Parathyroid adenoma (tissue), 2 donors: ENCODE results near the gene ERP29.
"Not testable (repeated sequence)": the region's sequence is repeated elsewhere in the genome, so short reads cannot be mapped to it uniquely, and the experiment has no call there.

ENCODE experiments used
- H2AFZ ChIP-seq: fragments of 300-600 bp; sonication (generic); one replicate; pipeline ENCODE4 v1.7.0; 2017; ENCODE audit warnings: antibody characterized with exemption, mild to moderate bottlenecking
- H3K27ac ChIP-seq: fragments of 300-600 bp; sonication (generic); one replicate; pipeline ENCODE4 v1.7.0; 2017
- H3K27me3 ChIP-seq: fragments of 300-600 bp; sonication (generic); one replicate; pipeline ENCODE4 v1.7.0; 2017; ENCODE audit warnings: low read length; ENCODE audit not compliant: control insufficient read depth, insufficient read depth
- H3K36me3 ChIP-seq: fragments of 300-600 bp; sonication (generic); one replicate; pipeline ENCODE4 v1.7.0; 2017; ENCODE audit warnings: low read length; ENCODE audit not compliant: control insufficient read depth, insufficient read depth
- H3K4me1 ChIP-seq: fragments of 300-600 bp; sonication (generic); one replicate; pipeline ENCODE4 v1.7.0; 2017; ENCODE audit warnings: control low read depth
- H3K4me2 ChIP-seq: fragments of 300-600 bp; sonication (generic); one replicate; pipeline ENCODE4 v1.7.0; 2017; ENCODE audit warnings: low read length
- H3K4me3 ChIP-seq: fragments of 300-600 bp; sonication (generic); one replicate; pipeline ENCODE4 v1.7.0; 2017; ENCODE audit warnings: low read depth, low read length
- H3K79me2 ChIP-seq: fragments of 300-600 bp; sonication (generic); one replicate; pipeline ENCODE4 v1.7.0; 2017; ENCODE audit warnings: control low read depth
- H3K9ac ChIP-seq: fragments of 300-600 bp; sonication (generic); one replicate; pipeline ENCODE4 v1.7.0; 2017; ENCODE audit warnings: mild to moderate bottlenecking
- H3K9me3 ChIP-seq: fragments of 300-600 bp; sonication (generic); one replicate; pipeline ENCODE4 v1.7.0; 2017; ENCODE audit warnings: low read length; ENCODE audit not compliant: control insufficient read depth
- TF ChIP-seq, protein P1 (sequence below): fragments of 300-600 bp; sonication (generic); IDR thresholded peaks from one replicate; pipeline ENCODE4 v1.7.0; 2017; ENCODE audit warnings: antibody characterized with exemption, mild to moderate bottlenecking
- donor health status: primary hyperparathyroidism.

The ERP29 gene

DNA sequence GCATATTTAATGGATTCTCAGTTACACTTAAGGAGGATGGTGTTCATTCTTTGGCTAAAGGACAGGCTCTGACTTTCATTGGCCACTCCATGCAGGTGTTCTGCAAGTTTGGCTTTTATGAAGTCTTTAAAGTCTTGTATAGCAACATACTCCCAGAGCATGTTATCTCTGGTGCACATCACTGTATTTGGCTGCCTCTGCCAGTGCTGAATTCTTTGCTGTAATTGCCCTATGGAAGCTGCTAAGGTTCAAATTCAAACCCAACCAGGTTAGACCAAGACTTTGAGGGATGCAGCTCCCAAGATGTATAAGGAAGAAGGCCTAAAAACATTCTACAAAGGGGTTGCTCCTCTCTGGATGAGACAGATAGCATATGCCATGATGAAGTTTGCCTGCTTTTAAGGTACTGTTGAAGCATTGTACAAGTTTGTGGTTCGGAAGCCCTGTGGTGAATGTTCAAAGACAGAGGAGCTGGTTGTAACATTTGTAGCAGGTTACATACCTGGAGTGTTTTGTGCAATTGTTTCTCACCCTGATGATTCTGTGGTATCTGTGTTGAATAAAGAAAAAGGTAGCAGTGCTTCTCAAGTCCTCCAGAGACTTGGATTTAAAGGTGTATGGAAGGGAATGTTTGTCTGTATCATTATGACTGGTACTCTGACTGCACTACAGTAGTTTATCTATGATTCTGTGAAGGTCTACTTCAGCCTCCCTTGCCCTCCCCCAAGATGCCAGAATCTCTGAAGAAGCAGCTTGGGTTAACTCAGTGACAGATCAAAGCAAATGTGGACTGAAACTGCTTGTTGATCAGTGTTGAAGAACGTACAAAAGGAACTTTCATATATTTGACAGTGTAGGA, 19.7 kb upstream of the ERP29 start:
- TF ChIP-seq, protein P1, sequence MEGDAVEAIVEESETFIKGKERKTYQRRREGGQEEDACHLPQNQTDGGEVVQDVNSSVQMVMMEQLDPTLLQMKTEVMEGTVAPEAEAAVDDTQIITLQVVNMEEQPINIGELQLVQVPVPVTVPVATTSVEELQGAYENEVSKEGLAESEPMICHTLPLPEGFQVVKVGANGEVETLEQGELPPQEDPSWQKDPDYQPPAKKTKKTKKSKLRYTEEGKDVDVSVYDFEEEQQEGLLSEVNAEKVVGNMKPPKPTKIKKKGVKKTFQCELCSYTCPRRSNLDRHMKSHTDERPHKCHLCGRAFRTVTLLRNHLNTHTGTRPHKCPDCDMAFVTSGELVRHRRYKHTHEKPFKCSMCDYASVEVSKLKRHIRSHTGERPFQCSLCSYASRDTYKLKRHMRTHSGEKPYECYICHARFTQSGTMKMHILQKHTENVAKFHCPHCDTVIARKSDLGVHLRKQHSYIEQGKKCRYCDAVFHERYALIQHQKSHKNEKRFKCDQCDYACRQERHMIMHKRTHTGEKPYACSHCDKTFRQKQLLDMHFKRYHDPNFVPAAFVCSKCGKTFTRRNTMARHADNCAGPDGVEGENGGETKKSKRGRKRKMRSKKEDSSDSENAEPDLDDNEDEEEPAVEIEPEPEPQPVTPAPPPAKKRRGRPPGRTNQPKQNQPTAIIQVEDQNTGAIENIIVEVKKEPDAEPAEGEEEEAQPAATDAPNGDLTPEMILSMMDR = no peak
- Histone ChIP-seq H3K4me2 (peak overlapping the region; percentile 49), H3K4me1 (peaks cover 15% of the 10 kb centered on the region), H3K36me3 (no peaks in the 10 kb centered on the region), H3K27me3 (no peaks in the 10 kb centered on the region), H2AFZ (peak overlapping the region; percentile 51), H3K79me2 (peaks cover 2% of the 10 kb centered on the region), H3K9me3 (no peaks in the 10 kb centered on the region), H3K27ac (peak overlapping the region; percentile 50), H3K9ac (no peak overlapping the region), H3K4me3 (peak overlapping the region; percentile 44)

DNA sequence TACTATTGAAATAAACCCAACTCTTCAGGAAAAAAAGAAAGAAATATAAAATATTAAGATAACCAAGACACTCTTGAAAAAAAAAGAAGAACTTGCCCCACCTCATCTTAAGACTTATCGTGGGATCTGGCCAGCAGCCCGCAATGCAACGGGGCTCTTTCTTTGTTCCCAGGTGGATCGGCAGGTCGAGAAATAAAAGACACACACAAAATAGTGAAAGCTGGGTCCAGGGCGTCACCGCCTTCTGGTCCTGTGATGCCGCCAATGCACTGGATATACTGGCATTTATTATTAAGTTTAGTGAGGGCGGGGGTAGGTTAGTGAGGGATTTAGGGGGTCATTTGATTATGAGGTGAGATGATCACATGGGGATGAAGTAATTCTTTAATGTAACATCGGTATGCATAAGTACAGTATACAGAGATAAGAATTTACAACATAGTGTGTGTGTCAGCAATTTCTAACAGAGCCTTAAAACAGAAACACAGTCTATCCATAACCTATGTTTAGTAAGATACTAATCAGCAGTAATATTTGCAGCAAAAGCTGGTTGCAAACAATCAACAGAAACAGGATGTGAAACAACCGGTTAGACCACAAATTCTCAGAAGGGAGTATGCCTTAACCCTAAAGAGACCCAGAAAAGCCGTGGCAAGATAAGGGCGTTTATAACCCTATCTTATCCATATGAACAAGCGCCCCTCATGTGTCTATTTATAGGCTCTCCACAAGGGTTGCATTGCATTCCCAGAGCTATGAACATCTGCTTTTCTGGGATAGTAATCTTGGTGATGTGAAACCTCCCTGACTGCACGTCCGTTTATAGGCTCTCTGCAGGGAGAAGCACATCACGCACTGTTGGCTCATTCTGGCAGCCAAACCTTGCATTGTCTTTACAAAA, 18.8 kb upstream of the ERP29 start:
- H3K9ac ChIP-seq = not testable (repeated sequence)
- peak overlapping the region; percentile 50 for H3K27ac ChIP-seq
- H3K4me1 ChIP-seq = peaks cover 15% of the 10 kb centered on the region

DNA sequence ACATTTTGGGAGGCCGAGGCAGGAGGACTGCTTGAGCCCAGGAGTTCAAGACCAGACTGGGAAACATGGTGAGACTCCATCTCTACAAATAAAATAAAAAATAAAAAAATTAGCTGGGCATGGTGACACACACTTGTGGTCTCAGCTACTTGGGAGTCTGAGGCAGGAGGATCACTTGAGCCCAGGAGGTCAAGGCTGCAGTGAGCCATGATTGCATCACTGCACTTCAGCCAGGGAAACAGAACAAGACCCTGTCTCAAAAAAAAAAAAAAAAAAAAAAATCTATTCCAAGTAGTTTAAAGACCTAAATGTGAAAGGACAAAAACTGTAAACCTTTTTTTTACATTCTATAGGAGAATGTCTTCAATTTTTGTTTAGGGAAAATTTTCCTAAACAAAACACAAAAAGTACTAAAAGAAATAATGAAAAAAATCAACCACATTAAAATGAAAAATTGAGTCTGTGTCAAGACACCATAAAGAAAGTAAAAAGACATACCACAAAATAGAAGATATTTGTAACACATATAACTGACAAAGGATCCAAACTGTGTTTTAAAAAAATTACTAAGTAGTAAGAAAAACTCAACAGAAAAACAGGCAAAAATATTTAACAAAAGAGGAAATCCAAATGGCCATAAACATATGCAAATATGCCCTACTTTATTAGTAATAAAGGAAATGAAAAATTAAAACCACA, 17.3 kb upstream of the ERP29 start:
- Histone ChIP-seq H3K27ac (no peak overlapping the region), H3K9me3 (no peaks in the 10 kb centered on the region), H2AFZ (no peak overlapping the region), H3K36me3 (no peaks in the 10 kb centered on the region), H3K4me1 (peaks cover 15% of the 10 kb centered on the region), H3K27me3 (no peaks in the 10 kb centered on the region), H3K9ac (no peak overlapping the region), H3K4me3 (no peak overlapping the region), H3K79me2 (peaks cover 2% of the 10 kb centered on the region), H3K4me2 (no peak overlapping the region)
- TF ChIP-seq, protein P1 = no peak

More for the DNA sequence above, 18.8 kb upstream of the ERP29 start:
- not testable (repeated sequence) for H3K9me3 ChIP-seq, H3K27me3 ChIP-seq, H3K36me3 ChIP-seq, H3K79me2 ChIP-seq
- Histone ChIP-seq H3K4me2 (peak overlapping the region; percentile 49), H2AFZ (peak overlapping the region; percentile 51), H3K4me3 (peak overlapping the region; percentile 44)

DNA sequence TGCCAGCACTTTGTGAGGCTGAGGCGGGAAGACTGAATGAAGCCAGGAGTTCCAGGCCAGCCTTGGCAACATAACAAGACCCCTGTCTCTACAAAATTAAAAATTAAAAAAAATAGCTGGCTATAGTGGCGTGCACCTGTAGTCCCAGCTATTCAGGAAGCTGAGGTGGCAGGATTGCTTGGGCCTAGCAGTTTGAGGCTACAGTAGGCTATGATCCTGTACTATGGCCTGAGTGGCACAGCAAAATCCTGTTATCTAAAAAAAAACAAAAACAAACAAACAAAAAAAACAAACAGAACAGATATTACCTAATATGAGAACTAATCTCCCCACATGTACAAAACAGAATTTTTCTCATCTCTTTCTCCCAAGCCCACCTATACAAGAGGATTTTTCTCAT, 15.9 kb upstream of the ERP29 start:
- Histone ChIP-seq H3K27ac (no peak overlapping the region), H3K27me3 (no peaks in the 10 kb centered on the region), H3K36me3 (no peaks in the 10 kb centered on the region), H3K4me3 (no peak overlapping the region), H3K4me2 (peak overlapping the region; percentile 11), H3K79me2 (peaks cover 2% of the 10 kb centered on the region), H3K4me1 (peaks cover 15% of the 10 kb centered on the region), H3K9me3 (no peaks in the 10 kb centered on the region), H3K9ac (no peak overlapping the region), H2AFZ (no peak overlapping the region)
- TF ChIP-seq, protein P1 = no peak

DNA sequence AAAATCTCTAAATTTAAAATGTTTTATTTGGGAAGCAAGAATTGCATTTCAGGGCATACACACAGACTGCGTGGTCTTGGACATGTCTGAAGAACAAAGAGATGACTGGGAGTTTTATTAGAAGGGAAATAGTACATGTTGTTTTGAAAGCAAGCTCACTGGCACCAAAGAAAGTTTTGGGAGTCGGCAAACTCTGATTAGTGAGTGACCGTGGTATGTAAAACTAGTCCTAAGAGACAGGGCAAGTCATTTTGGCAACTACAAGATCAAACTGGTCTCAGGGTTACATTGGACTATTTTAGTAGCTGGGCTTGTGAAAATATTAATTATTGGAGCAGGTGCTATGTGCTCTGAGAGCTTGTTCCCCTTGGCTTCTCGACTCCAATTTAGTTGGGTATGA, 15.2 kb upstream of the ERP29 start:
- Histone ChIP-seq H3K4me3 (no peak overlapping the region), H3K79me2 (peaks cover 2% of the 10 kb centered on the region), H2AFZ (no peak overlapping the region), H3K4me1 (peaks cover 15% of the 10 kb centered on the region), H3K27me3 (no peaks in the 10 kb centered on the region), H3K36me3 (no peaks in the 10 kb centered on the region), H3K9me3 (no peaks in the 10 kb centered on the region), H3K27ac (no peak overlapping the region), H3K4me2 (no peak overlapping the region), H3K9ac (no peak overlapping the region)
- TF ChIP-seq, protein P1 = no peak

DNA sequence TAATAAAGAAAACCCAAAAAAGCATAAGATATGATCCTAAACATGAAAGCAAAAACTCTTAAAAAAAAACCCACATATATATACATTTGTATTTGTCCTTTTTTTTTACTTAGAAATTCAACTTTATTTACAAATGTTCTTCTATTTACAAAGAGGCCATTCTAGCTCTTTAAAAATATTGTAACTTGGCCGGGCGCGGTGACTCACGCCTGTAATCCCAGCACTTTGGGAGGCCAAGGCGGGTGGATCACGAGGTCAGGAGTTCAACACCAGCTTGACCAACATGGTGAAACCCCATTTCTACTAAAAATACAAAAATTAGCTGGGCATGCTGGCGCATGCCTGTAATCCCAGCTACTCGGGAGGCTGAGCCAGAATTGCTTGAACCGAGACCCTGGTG, 14.1 kb upstream of the ERP29 start:
- H3K4me2 ChIP-seq, H3K4me3 ChIP-seq, H2AFZ ChIP-seq, H3K4me1 ChIP-seq, H3K9ac ChIP-seq, H3K27me3 ChIP-seq, H3K79me2 ChIP-seq, H3K36me3 ChIP-seq, H3K9me3 ChIP-seq, H3K27ac ChIP-seq: not testable (repeated sequence)
